Kasumi-1 (cell line): ENCODE data around the gene YAF2.
"Not testable (repeated sequence)": the region's sequence is repeated elsewhere in the genome, so short reads cannot be mapped to it uniquely, and the experiment has no call there.

Experiments used
- DNase-seq, 2 experiments: peaks; one replicate each; lab custom pipeline; 2025; lab: John Stamatoyannopoulos, UW

Gene YAF2

GRCh38 chr12:42196723-42197603 lies 41.1 kb downstream of the YAF2 start:
- DNase-seq, result no peak

GRCh38 chr12:42192686-42193085 lies 45.4 kb downstream of the YAF2 start:
- no peak for DNase-seq

DNA sequence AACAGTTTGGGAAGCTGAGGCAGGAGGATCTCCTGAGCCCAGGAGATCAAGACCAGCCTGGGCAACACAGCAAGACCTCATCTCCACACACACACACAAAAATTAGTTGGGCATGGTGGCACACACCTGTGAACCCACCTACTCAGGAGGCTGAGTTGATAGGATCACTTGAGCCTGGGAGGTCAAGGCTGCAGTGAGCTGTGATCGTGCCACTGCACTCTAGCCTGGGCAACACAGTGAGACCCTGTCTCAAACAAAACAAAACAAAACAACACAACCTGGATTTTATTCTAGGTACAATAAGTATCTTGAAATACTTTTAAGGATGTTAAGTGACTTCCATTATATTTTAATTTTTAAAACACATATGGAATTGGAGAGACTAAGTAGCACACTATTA lies 45.8 kb downstream of the YAF2 start:
- no peak for DNase-seq

DNA sequence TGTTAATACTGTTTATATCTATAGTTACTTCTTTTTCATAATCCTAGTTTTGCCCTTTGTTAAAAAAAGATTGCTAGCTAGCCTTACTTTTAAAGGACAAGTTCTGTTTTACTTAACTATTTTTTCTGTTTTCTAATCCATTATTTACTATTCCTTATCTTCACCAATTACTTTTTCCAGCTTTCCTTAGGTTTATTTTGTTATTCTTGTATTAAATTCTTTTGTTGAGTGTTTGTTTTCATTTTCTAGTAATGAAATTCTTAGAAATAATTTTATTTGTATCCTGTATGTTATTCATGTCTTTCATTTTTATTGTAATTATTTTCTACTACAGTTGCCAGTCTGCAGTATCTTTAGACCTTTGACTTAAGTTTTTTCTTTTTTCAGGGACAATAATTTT lies 47.7 kb downstream of the YAF2 start:
- no peak for DNase-seq

DNA sequence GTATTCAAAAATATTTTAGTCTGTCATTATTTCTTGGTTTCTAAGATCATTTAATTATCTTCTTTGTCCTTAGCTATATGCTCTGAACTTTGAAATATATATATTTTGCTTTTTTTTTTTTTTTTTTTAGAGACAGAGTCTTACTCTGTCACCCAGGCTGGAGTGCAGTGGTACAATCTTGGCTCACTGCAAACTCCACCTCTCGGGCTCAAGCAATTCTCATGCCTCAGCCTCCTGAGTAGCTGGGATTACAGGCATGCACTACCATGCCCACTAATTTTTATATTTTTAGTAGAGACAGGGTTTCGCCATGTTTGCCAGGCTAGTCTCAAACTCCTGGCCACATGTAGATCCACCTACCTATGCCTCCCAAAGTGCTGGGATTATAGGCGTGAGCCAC lies 49.8 kb downstream of the YAF2 start:
- not testable (repeated sequence) for DNase-seq

DNA sequence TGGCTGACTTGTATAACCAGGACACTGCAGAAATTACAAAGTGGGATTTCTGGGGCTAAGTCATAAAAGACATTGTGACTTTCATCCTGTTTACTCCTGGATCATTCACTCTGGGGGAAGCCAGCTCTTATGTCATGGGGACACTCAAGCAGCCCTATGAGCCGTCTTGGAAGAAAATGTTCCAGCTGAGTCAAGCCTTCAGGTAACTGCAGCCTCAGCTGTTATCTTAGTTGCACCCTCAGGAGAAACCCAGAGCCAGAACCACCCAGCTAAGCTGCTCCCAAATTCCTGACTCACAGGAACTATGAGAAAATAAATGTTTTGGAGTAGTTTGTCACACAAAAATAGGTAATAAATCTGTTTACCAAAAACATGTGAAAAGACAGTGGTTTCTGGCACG lies 50.2 kb downstream of the YAF2 start:
- no peak for DNase-seq

GRCh38 chr12:42186793-42187192 lies 51.3 kb downstream of the YAF2 start:
- DNase-seq, result peak in 1 of 2 experiments; percentile 17

- no peak for DNase-seq
Measured at GRCh38 chr12:42182394-42182793, 55.7 kb downstream of the YAF2 start.

DNA sequence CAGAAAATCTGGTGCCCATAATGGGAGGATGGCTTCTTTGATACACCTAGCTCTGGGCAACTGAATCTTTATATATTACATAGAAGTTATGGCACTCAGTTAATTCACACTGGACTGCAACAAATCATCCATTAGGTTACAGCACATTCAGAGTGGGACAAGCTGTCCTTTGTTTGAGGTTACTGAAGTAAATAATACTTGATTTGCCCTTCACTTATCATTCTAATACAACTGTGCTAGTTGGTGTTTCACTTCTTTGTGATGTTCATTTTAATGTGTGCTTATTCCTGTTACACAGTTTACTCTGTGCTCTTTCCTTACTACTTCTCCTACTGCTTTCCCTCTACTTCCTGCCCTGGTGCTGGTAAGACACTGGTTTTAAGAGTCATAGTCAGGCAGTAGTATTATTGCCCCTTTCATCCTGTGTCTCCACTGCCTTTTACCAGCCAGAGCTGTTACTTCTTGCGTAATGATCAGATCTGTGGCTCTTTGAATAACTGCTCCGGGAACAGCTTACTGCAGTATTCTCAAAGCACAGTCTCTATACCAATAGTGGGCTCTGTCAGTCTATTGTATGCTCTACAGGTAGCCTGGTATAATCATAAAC lies 57.0 kb downstream of the YAF2 start:
- peak; percentile 87 for DNase-seq

DNA sequence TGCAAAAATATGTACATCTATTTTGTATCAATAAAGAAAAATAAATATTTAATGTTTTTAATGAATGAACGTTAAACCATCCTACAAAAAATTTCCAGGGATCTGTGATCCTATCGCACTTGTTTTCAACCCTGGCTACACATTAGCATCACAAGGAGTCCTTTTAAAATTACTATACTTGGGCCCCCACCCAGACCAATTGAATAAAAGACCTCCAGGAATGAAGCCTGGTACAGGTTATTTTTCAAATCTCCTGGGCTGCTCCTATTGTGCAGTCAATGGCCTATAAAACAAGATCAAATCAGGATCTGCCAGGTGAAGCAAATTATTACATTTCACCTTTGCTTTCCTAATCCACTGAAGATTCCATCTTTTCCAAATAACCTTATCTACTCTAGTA lies 59.9 kb downstream of the YAF2 start:
- no peak for DNase-seq

- DNase-seq, result no peak
Measured at GRCh38 chr12:42174978-42175377, 63.1 kb downstream of the YAF2 start.

DNA sequence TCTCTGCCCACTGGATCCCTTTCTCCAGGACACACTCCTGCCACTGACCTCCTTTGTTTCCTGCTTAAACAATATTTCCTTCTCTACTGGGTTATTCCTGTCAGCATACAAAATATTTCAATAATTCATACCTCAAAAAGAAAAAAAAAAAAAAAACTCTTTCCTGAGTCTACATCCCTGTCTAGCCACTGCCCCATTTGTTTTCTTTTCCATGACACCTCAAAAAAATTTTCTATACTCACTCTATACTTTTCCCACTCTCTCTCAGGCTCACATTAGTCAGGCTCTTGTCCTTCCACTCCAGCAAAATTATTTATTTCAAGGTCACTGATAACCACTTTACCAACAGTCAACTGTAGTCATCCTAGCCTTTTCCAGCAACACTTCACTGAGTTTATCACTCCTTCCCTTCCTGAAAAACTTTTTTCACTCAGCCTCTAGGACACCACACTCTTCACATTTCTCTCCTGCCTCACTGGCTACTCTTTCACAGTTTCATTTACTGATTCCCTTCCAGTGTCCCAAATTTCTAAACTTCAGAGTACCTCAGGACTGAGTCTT lies 64.0 kb downstream of the YAF2 start:
- no peak for DNase-seq

- DNase-seq, result peak; percentile 17 to 20
Measured at GRCh38 chr12:42172441-42173210, 65.4 kb downstream of the YAF2 start.

- DNase-seq, result no peak
Measured at GRCh38 chr12:42167711-42168110, 70.3 kb downstream of the YAF2 start.

- no peak for DNase-seq
Measured at GRCh38 chr12:42166501-42166900, 71.5 kb downstream of the YAF2 start.

- no peak for DNase-seq
Measured at GRCh38 chr12:42163913-42164312, 74.1 kb downstream of the YAF2 start.

DNA sequence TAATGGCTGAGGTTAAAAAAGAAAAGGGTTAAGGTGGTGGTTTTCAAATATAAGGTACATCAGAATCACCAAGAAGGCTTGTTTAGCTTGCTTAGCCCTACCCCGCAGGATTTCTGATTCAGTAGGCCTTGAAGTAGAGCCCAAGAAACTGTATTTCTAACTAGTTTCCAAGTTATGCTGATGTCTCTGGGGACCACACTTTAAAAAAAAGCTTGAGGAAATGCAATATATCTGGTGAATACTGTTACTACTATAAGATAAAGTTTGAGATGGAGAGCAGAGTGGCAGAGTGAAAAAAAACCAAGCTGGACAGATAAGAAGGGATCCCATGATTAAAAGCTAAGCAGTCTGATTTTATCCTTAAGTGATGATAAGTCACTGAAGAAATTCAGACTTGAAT lies 75.1 kb downstream of the YAF2 start:
- no peak for DNase-seq

DNA sequence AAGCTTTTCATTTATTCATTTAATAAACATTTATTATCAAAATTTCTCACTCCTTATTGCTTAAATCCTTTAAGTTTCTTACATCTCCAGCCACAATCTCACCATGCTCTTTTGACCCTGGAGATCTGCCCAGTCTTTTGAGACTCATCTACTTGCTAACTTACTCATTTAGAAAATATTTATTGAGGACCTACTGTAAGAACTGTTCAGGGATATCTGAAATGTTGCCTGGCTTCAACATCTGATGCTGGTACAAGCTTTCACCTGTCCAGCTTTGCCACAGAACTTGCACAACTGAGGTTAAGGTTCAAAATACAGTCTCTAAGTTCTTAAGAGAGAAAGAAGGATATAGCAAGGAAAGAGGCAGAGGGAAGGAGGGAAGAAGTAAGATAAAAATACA lies 75.9 kb downstream of the YAF2 start:
- no peak for DNase-seq

GRCh38 chr12:42161529-42161928 lies 76.5 kb downstream of the YAF2 start:
- DNase-seq, result no peak

- DNase-seq, result no peak
Measured at GRCh38 chr12:42156232-42156631, 81.8 kb downstream of the YAF2 start.

DNA sequence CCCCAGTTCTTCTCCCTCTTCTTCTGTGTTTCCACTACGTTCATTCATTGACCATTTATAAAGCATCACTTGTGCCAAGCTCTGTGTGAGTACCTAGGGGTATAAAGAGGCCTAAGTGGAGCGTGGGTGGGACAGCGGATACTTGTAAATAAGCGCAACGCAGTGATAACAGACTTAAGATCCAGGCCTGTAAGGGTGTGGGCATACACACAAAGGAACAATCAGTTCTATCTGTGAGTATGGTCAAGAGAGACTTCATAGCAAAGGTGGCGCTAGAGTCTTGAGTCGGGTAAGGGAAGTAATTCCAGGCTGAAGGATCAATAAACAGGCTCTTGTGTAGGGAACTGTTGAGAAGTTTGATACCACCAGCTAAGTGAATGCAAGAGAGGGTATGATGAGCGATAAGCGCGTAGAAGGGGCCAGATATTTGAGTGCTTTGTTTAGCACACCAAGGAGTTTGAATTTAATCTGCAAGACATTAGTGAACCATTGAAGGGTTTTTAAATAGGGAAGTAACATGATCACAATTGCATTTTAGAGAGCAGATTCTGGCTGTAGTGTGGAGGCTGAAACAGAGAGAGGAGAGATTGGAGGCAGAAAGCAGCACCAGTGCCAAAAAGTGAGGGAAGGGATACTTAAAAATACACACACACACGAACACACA lies 92.4 kb downstream of the YAF2 start:
- peak in 1 of 2 experiments; percentile 26 for DNase-seq

- DNase-seq, result peak in 1 of 2 experiments; percentile 52
Measured at GRCh38 chr12:42145197-42145549, 92.9 kb downstream of the YAF2 start.
